GM19238 (cell line): ENCODE results near the gene TXNDC8.
"Not testable (repeated sequence)": the region's sequence is repeated elsewhere in the genome, so short reads cannot be mapped to it uniquely, and the experiment has no call there.

Source experiments
- DNase-seq: peaks from one replicate; pipeline ENCODE4 v3.0.0; 2011; ENCODE audit warnings: low spot score; ENCODE audit not compliant: insufficient read length

Gene TXNDC8

GRCh38 chr9:110337727-110338126 lies at the start of gene TXNDC8:
TSS of gene TXNDC8 (minus strand) at chr9:110337863.
- DNase-seq: no peak

- DNase-seq: no peak
These were observed 45.8 kb upstream of the TXNDC8 start for GRCh38 chr9:110383491-110383890.

GRCh38 chr9:110382731-110383130 lies 45.1 kb upstream of the TXNDC8 start:
- DNase-seq: no peak

GRCh38 chr9:110371411-110372007 lies 33.8 kb upstream of the TXNDC8 start:
- no peak for DNase-seq

GRCh38 chr9:110370315-110370714 lies 32.7 kb upstream of the TXNDC8 start:
- DNase-seq: no peak

- DNase-seq: no peak
These were observed 26.8 kb upstream of the TXNDC8 start for GRCh38 chr9:110364451-110364850.

- DNase-seq: not testable (repeated sequence)
These were observed 21.3 kb upstream of the TXNDC8 start for GRCh38 chr9:110358992-110359391.

GRCh38 chr9:110357505-110357904 lies 19.8 kb upstream of the TXNDC8 start:
- DNase-seq: no peak

GRCh38 chr9:110356639-110357395 lies 19.2 kb upstream of the TXNDC8 start:
- DNase-seq: no peak

- no peak for DNase-seq
These were observed 18.2 kb upstream of the TXNDC8 start for GRCh38 chr9:110355911-110356310.

- no peak for DNase-seq
These were observed 13.4 kb upstream of the TXNDC8 start for GRCh38 chr9:110351009-110351467.

- no peak for DNase-seq
These were observed 8.7 kb upstream of the TXNDC8 start for GRCh38 chr9:110346325-110346724.

GRCh38 chr9:110344821-110345220 lies 7.2 kb upstream of the TXNDC8 start:
- no peak for DNase-seq

GRCh38 chr9:110343551-110343950 lies 5.9 kb upstream of the TXNDC8 start:
- DNase-seq: no peak

GRCh38 chr9:110340306-110340705 lies 2.6 kb upstream of the TXNDC8 start:
- DNase-seq: no peak

- no peak for DNase-seq
These were observed 480 bp upstream of the TXNDC8 start for GRCh38 chr9:110338143-110338542.

- no peak for DNase-seq
These were observed 1.3 kb downstream of the TXNDC8 start for GRCh38 chr9:110336363-110336762.

GRCh38 chr9:110334871-110335270 lies 2.8 kb downstream of the TXNDC8 start:
- DNase-seq: no peak

GRCh38 chr9:110334183-110334582 lies 3.5 kb downstream of the TXNDC8 start:
- DNase-seq: no peak

- DNase-seq: no peak
These were observed 4.9 kb downstream of the TXNDC8 start for GRCh38 chr9:110332766-110333165.

GRCh38 chr9:110330484-110331105 lies 7.1 kb downstream of the TXNDC8 start:
- no peak for DNase-seq

- DNase-seq: no peak
These were observed 7.9 kb downstream of the TXNDC8 start for GRCh38 chr9:110329639-110330230.
